GDM1 (cell line): ENCODE measurements around the gene SIKE1.
"Not testable (repeated sequence)": the region's sequence is repeated elsewhere in the genome, so short reads cannot be mapped to it uniquely, and the experiment has no call there.

Experiments
- DNase-seq: peaks from one replicate; lab custom pipeline; 2025; lab: John Stamatoyannopoulos, UW

SIKE1 gene

DNA sequence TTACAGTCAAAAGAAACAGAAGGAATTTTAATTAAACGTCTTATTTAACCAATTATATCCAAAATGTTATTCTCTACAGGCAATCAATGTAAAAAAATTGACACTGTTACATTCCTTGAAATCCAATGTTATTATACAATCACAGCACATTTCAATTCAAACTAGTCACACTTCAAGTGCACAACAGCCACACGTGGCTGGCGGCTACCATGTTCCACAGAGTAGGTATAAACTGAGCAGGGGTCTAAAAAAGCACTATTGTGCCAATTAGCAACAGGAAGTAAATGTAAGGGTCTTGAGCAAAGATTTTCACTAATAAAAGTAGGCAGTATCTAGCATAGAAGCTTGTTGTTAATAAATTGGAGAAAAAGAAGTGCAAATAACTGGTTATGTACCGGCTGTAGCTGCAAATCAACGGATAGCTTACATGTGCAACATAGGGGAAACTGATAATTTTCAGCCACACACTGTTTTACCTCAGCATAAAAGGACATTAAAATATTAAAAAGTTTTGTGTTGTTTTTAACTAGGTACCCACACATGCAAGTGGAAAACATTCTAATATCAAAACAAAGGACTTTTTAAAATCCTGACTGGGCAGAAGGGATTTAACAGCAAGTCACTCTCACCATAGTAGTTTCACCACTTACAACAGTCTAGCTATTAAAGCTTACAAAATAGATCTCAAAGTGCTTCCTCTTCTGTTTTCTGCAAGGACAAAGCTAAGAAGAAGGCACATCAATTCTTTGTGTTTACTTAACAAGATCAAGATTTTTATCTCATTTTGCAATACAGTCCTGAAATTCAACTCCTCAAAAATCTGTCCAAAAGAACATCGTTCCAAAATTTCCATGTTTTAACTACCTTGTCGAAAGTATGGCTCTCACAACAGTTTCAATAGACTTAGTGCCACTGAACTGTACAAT lies 25.2 kb downstream of the SIKE1 start:
- no peak for DNase-seq

- DNase-seq, result not testable (repeated sequence)
Measured at GRCh38 chr1:114753702-114754101, 26.8 kb downstream of the SIKE1 start.

DNA sequence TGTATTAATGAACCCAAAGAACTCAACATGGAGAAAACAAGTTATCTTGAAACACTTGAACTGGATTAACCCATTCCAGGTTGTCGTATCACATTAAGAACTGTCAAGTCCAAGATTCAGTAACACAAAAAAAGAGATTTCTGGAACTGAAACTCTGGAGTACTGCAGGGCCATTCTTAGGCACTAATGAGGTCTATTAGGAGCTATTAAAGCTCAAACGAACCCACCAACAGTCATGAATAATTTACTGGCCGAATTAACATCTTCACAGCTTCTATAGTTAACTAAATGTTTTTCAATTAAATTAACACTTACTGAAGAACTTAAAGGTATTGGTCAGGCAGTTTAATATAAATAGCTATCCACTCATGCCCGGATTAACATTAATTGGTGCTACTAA lies 27.3 kb downstream of the SIKE1 start:
- DNase-seq, result no peak

GRCh38 chr1:114750780-114751179 lies 29.7 kb downstream of the SIKE1 start:
- no peak for DNase-seq

GRCh38 chr1:114749835-114750234 lies 30.6 kb downstream of the SIKE1 start:
- no peak for DNase-seq

DNA sequence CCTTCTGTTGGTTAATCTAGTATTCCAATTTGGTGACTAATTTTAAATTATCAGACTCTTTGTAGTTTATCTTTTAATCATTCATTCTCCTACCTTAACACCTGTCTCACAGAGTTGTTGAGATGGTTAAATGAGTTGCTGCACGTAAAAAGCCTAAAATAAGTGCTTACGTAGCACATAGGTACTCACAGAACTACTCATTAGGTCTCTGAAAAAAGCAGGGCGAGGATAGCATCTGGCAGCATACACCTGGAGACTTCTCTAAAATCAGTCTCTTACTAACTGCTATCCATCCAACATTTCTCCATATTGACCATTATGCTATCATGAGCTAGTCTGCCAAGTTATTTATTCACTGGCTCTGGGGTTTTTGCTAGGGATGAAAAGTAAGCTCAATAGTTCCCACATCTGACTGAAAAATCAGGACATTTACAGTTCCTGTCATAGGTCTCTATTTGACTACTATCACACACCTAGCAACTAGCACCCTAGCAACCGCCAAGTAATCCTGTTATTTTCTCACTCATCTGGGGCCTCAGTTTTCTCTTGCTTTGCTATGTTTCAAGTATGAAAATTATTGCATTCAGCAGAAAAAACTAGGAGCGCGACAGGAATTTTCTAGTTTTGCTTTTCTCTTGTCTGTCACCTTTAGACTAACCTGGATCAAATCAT lies 33.9 kb downstream of the SIKE1 start:
- DNase-seq, result no peak

DNA sequence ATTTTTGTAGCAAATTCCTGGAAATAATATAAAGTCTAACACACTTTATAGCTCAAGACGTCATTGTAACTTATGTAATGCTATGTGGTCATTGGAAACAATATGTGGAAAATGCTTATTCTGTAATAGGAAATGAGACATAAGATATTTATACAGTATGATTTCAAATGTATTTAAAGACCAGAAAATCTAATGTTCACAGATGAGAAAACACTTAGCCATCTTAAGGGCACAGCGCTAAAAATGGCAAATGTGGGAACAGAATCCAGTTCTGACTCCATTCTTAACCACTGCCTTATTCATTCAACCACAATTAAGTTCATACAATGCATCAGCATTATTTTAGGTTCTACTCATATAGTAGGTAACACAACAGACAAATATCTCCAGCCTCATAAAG lies 35.2 kb downstream of the SIKE1 start:
- no peak for DNase-seq

DNA sequence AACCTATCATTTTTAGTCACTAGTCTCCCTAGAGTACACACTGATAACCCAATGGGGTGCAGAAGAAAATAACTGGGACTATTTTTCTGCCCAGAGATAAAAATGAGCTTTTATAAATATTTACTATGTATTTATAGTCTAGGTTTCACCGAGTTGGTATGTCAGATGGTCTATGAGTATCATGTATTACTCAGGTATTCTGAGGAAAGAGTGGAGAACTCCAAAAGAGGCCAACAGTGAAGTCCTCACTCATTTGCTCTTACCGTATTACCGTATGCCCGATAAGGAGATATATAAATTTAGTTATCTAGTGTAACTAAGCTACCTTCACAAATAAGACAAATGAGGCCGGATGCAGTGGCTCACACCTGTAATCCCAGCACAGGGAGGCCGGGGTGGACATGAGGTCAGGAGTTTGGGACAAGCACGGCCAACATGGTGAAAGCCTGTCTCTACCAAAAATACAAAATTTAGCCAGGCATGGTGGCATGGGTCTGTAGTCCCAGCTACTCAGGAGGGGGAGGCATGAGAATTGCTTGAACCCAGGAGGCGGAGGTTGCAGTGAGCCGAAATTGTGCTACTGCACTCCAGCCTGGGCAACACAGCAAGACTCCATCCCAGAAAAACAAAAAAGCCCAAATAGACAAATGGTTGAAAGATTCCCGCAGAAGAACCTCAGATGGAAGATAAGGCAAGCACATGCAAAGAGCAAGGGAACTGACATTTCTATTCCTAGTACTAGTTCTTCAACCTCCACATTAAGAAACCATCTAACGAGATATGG lies 38.3 kb downstream of the SIKE1 start:
- no peak for DNase-seq

- no peak for DNase-seq
Measured at GRCh38 chr1:114740331-114740730, 40.2 kb downstream of the SIKE1 start.

DNA sequence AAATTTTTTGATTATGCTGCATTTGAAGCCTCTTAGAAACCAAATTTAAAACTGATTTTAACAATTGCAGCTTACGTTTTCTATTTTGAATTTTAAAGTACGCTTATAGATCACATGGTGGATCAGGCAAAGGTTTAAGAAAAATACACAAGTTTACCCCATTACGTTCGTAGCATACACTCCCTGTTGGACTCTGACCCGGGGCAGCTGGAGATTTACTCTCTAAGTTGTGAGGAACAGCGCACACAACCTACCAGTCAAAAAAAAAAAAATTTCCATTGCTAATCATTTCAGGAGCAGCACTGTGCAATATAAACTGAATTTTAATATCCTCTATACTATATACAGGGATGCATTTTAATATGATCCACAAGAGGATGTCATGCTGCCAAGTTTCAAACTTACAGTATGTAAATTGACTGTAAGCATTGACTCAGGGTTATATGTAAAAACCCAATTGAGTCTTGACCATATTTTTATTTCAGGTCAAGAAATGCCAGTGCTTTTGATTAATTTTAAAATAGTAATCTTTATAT lies 43.1 kb downstream of the SIKE1 start:
- DNase-seq, result no peak

DNA sequence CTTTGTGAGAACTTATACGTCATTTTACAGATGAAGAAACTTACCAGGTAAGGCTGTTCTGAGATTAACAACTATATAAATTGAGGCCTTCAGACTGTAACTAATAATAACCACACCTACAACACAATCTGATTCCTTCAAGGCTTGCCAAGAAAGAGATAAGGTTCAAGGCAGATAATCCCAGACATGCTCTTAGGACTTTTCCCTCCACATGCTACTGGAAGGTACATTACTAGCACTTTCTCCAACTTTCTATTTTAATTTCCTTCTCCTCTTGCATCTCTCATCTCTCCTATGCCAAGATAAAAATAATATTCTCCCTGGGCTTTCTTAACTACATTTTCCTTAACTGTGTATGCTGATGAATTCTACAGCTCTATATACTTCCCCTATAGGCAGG lies 45.0 kb downstream of the SIKE1 start:
- no peak for DNase-seq

DNA sequence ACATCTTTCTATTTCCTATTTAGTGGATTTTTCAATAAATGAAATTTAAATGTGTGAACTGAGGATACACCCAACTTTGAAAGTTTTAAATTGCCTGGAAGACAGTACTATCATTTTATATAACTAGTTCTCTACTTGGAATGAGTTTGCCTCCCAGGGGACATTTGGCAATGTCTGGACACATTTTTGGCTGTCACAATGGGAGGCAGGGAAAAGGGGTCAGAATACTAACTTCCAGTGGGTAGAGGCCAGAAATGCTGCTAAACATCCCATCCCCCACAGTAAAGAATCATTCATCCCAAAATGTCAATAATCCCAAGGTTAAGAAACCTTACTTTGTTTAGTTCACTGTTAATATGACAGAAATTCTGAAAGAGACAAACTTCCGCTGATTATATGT lies 50.7 kb downstream of the SIKE1 start:
- no peak for DNase-seq

DNA sequence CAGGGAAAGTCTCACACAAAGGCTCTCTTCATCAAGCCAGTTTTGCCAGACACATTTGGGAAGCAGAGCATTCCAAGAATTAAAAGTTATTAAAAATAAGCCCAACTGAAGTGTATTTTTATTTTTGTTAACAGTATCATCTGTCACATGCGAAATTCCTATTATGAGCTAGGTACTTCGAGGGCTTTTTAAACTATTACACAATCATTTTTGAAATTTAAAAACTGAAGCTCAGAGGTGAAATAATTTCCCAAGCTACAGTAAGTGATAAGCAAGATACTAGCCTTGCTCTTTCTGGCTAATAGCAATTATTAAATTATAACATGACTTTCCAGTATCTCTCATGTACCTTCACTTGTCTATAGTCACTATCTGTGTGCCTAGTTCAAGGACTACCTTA lies 51.9 kb downstream of the SIKE1 start:
- DNase-seq, result no peak

DNA sequence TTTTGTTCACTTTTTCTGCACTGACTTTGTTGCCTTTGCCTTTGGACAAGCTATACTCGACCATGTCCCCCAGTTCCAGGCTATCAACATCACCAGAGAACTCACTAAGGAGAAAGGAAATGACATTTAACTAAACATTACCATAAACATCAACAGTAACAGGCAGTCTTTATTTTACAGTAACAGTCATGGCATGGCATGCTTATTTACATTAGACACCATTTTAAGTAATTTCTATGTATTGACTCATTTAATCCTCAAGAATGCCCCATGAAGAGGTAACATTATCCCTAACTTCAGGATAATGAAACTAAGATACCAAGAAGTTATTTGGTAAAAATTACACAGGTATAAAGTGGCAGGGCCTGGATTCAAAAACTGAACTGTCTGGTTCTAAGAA lies 55.3 kb downstream of the SIKE1 start:
- no peak for DNase-seq

GRCh38 chr1:114723915-114724314 lies 56.6 kb downstream of the SIKE1 start:
- no peak for DNase-seq

- no peak for DNase-seq
Measured at GRCh38 chr1:114723457-114723856, 57.0 kb downstream of the SIKE1 start.

GRCh38 chr1:114720492-114720891 lies 60.0 kb downstream of the SIKE1 start:
- DNase-seq, result no peak
